Heart left ventricle (tissue), 16 donors: ENCODE measurements around the gene SMAD7. TPM values are rescaled to one million over a fixed set of nuclear protein-coding genes. Genes with fewer than 3 reads are reported as not detected.
A peak's percentile ranks its signal among the peaks of the same experiment; 100 is the strongest.

ENCODE experiments used
- ATAC-seq, 4 donors: fragments of 200-7000 bp; cut with Tn5 transposase; one replicate each; pipeline ENCODE4 v1.9.1; 2020 to 2022; ENCODE audit warnings: moderate library complexity in 4 of 4, mild to moderate bottlenecking in 3 of 4, moderate number of reproducible peaks in 1 of 4
- DNase-seq, 5 donors: peaks; one replicate each; pipeline ENCODE4 v3.0.0-alpha.2; 2020
- H3K27ac ChIP-seq, 12 donors: fragments of 200-600 bp; sonication (generic) in 4 of 12; one replicate each; pipeline versions ENCODE4 v1.5.0 to v1.8.0; 2016 to 2022; ENCODE audit warnings: mild to moderate bottlenecking in 2 of 12
- H3K27me3 ChIP-seq, 9 donors: fragments of 200-600 bp; sonication (generic) in 2 of 9; one replicate each; pipeline versions ENCODE4 v1.5.1 to v1.8.0; 2016 to 2022; ENCODE audit warnings: mild to moderate bottlenecking in 3 of 9
- H3K36me3 ChIP-seq, 9 donors: fragments of 200-600 bp; sonication (generic) in 2 of 9; one replicate each; pipeline versions ENCODE4 v1.5.0 to v1.8.0; 2018 to 2022; ENCODE audit warnings: mild to moderate bottlenecking in 2 of 9
- H3K4me1 ChIP-seq, 12 donors: fragments of 200-600 bp; sonication (generic) in 4 of 12; one replicate each; pipeline versions ENCODE4 v1.5.0 to v1.8.0; 2016 to 2022; ENCODE audit warnings: mild to moderate bottlenecking in 3 of 12
- H3K4me3 ChIP-seq, 12 donors: fragments of 200-600 bp; sonication (generic) in 4 of 12; one replicate each; pipeline versions ENCODE4 v1.5.0 to v1.8.0; 2017 to 2022; ENCODE audit warnings: mild to moderate bottlenecking in 9 of 12, moderate library complexity in 4 of 12
- H3K9me3 ChIP-seq, 12 donors: fragments of 200-600 bp; sonication (generic) in 4 of 12; one replicate each; pipeline versions ENCODE4 v1.5.0 to v1.8.0; 2016 to 2022; ENCODE audit warnings: mild to moderate bottlenecking in 1 of 12
- POLR2A ChIP-seq, 2 donors: fragments of 450-650 bp; IDR thresholded peaks; one replicate each; pipeline ENCODE4 v1.6.1; 2017; ENCODE audit warnings: antibody characterized with exemption in 2 of 2, mild to moderate bottlenecking in 2 of 2, moderate library complexity in 2 of 2
- WGBS, 4 donors: extraction: QIAGEN DNeasy Blood & Tissue Kit in 2 of 4; methylation state at CpG; one replicate each; pipeline versions ENCODE4 v1.1.5 to v1.1.7; 2013 to 2018; 5-methylcytosine and 5-hydroxymethylcytosine counted together
- intact Hi-C, 10 donors: fragments of 100-400 bp; cut with DNase I; formaldehyde crosslinking; loops; one replicate each; pipeline versions ENCODE4 v1.11.1 to v1.14.2; 2022
- polyA plus RNA-seq, 2 donors: library from polyadenylated mRNA; stranded (reverse); fragments of 200-250 nt; gene quantifications; one replicate each; pipeline ENCODE4 v1.2.3, GENCODE V29; 2013
- total RNA-seq, 9 donors: library from RNA; depleted of rRNA in 2 of 9; stranded (reverse); fragments of >200 nt in 2 of 9; fragmentation: NEBNext Ultra II Directional in 3 of 9; extraction: Animal tissue kit (Norgen Biotek cat#: 25700) in 3 of 9; gene quantifications; one replicate each; pipeline versions ENCODE4 v1.1.0 to v1.2.4, GENCODE V29; 2016 to 2023
- TF ChIP-seq, protein P1 (sequence below), 12 donors: fragments of 200-600 bp; sonication (generic) in 4 of 12; IDR thresholded peaks; one replicate each; pipeline versions ENCODE4 v1.5.0 to v1.8.0; 2018 to 2022; ENCODE audit warnings: antibody characterized with exemption in 12 of 12, mild to moderate bottlenecking in 5 of 12
- donor health status: ischemic (EF 13 %, LVEDD 7.1; RV severe dilation, severe dysfunction).
- donor health status: healthy with polysubstance abuse.
- donor health status: DM: no; HTN: yes; CAD: no.
- donor health status: DM: no; HTN: no; CAD: no.
- donor health status: ischemic (EF 25% LVEDD 6.9; RV normal size, moderate dysfunction).
- donor health status: ischemic (EF 25% LVEDD 5.7; RV mildly dilated, moderate dysfunction).
- donor health status: healthy.
- donor health status: DM: yes; HTN: yes; CAD: no.
- donor health status: ischemic (EF 35%, LVEDD 5.7; RV mildly dilated, moderate dysfunction).
- donor health status: nonischemic (EF 11% LVEDD 7.7; RV severe dilation, severe dysfunction).
- donor health status: DM: yes; HTN: yes; CAD: no.
- donor health status: PGD.
- donor health status: ischemic (EF 29% LVEDD 5.4; RV normal size, mild dysfunction).
- donor health status: nonischemic (EF 23%, LVEDD 6.1; RV moderate dilation, normal function).

SMAD7 gene
- total and polyA plus RNA-seq, 11 donors = 9.1 to 32.0 (median 19.9) TPM

DNA sequence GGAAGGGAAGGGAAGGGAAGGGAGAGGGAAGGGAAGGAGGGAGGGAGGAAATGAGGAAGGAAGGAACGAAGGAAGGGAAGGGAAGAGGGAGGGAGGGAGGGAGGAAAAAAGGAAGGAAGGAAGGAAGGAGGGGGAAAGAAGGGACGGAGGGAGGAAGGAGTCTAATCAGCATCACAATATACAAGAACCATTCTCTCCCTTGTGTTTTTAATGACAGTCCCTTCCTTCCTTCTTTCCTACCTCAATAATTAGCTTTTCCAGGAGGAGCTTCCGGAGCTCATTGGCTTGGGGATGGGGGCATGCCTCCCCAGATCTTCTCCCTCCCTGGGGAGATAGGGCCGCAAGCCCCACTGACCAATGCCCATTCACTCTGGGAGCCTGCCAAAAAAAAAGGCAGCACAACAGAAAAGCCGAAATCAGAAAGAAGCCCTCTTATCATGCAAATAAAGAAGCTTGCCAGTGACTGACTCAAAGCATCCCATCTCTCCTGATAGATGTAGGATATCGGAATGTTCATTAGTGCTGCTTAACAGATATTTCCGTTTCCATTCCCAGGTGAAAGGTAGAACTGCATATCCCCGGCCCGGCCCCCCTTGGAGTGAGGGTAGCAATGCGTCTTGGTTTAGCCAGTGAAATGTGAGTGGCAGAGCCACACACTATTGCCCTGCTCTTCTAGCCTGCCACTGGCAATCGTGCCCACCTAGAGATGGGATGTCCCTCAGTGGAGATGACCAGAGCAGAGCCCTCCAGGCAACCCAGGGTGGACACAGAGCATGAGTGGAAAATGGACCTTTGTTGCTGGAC, 17.8 kb upstream of the SMAD7 start:
- Histone ChIP-seq H3K4me1 (no peaks in the 10 kb centered on the region), H3K4me3 (no peak overlapping the region), H3K27me3 (no peaks in the 10 kb centered on the region), H3K9me3 (no peaks in the 10 kb centered on the region), H3K36me3 (no peaks in the 10 kb centered on the region), H3K27ac (no peak overlapping the region)
- DNase-seq (no peak), ATAC-seq (no peak)
- no peak for TF ChIP-seq POLR2A (IDR thresholded peaks at IDR 0.05)
- TF ChIP-seq, protein P1, sequence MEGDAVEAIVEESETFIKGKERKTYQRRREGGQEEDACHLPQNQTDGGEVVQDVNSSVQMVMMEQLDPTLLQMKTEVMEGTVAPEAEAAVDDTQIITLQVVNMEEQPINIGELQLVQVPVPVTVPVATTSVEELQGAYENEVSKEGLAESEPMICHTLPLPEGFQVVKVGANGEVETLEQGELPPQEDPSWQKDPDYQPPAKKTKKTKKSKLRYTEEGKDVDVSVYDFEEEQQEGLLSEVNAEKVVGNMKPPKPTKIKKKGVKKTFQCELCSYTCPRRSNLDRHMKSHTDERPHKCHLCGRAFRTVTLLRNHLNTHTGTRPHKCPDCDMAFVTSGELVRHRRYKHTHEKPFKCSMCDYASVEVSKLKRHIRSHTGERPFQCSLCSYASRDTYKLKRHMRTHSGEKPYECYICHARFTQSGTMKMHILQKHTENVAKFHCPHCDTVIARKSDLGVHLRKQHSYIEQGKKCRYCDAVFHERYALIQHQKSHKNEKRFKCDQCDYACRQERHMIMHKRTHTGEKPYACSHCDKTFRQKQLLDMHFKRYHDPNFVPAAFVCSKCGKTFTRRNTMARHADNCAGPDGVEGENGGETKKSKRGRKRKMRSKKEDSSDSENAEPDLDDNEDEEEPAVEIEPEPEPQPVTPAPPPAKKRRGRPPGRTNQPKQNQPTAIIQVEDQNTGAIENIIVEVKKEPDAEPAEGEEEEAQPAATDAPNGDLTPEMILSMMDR (IDR thresholded peaks at IDR 0.05) = no peak
- intact Hi-C loops = no loop called here
- 78 to 85% (median 78%) methylated on average over 11 of the region's 11 CpGs for WGBS, 4 donors

DNA sequence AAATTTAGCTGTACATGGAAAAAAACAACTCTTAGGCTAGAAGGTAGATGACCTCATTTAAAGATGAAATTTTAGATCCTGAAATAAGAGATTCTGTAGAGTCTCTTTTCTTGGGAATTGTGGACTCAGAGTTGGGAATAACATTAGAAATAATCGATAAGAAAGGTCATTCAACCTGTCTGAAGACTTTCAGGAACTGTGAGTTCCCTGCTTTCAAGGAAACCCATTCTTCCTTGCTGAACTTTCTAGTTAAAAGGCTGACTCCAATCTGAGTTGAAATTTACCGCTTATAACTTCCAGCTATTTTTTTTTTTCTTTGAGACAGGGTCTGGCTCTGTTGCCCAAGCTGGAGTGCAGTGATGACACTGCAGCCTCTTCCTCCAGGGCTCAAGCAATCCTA, 16.8 kb upstream of the SMAD7 start:
- intact Hi-C loops = no loop called here

GRCh38 chr18:48966523-48966922, 15.8 kb upstream of the SMAD7 start:
- H3K4me3 ChIP-seq = no peak overlapping the region
- DNase-seq (no peak), ATAC-seq (no peak)
- intact Hi-C loops = no loop called here
- H3K36me3 ChIP-seq = no peaks in the 10 kb centered on the region
- no peak for TF ChIP-seq POLR2A (IDR thresholded peaks at IDR 0.05)
- TF ChIP-seq, protein P1 (IDR thresholded peaks at IDR 0.05) = no peak
- H3K27me3 ChIP-seq = no peaks in the 10 kb centered on the region
- H3K9me3 ChIP-seq = no peaks in the 10 kb centered on the region
- 94 to 100% (median 96%) methylated on average over 1 of the region's 1 CpG for WGBS, 4 donors
- no peaks in the 10 kb centered on the region for H3K4me1 ChIP-seq
- H3K27ac ChIP-seq = no peak overlapping the region

More for the DNA sequence above, 16.8 kb upstream of the SMAD7 start:
- DNase-seq (no peak), ATAC-seq (no peak)
- H3K9me3 ChIP-seq = no peaks in the 10 kb centered on the region
- no peak overlapping the region for H3K4me3 ChIP-seq
- TF ChIP-seq POLR2A (IDR thresholded peaks at IDR 0.05) = no peak
- TF ChIP-seq, protein P1 (IDR thresholded peaks at IDR 0.05) = no peak
- no peak overlapping the region for H3K27ac ChIP-seq
- WGBS, 4 donors = 83 to 94% (median 89%) methylated on average over 2 of the region's 2 CpGs
- no peaks in the 10 kb centered on the region for H3K36me3 ChIP-seq
- no peaks in the 10 kb centered on the region for H3K4me1 ChIP-seq
- no peaks in the 10 kb centered on the region for H3K27me3 ChIP-seq

DNA sequence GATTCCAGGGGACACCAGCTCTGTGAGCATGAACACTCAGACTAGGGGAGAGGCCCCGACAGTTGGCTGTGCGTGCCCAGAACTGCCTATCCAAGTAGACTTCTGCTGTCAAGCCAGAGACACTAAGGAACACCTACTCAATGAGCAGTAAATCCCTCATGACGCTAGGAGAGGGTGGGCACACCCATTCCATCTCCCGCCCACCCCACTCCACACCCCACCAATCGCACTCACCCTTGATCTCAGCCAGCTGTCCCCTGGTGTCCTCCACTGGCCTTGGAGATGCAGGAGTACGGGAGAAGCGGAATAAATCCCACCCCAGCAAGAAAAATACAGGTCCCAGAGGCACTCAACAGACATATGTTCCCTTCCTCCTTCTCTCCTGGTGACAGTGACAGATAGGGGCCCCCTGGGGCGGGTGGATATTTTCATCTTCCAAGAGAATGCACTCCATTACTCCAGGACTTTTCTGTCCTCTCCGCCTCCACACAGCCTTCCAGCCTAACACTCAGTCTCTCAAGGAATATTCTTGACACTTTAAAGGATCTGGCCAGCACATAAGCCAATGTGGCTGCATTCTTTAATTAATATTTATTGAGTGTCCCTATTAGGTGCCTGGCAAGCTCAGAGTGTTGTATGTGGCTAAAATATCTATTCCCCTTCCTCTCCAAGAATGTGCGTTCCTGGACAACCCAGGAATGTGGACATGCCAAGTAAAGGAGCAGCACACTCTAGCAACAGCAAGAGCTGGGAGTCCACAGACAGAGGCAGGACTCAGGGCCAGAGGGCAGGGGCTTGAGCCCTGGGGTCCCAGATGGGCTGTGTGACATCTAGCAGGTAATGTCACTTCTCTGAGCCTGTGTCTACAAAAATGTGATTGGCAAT, 13.1 kb upstream of the SMAD7 start:
- Histone ChIP-seq H3K9me3 (no peaks in the 10 kb centered on the region), H3K36me3 (no peaks in the 10 kb centered on the region), H3K4me1 (peaks cover 0 to 8% (median 0%) of the 10 kb centered on the region in 12 donors), H3K27ac (peak overlapping the region in 1 of 12 donors; percentile 11), H3K27me3 (no peaks in the 10 kb centered on the region), H3K4me3 (no peak overlapping the region)
- WGBS, 4 donors = 74 to 81% (median 75%) methylated on average over 8 to 10 of the region's 10 CpGs
- DNase-seq (no peak), ATAC-seq (peak; percentile 16 to 46 (median 32))
- intact Hi-C loops = no loop called here
- no peak for TF ChIP-seq POLR2A (IDR thresholded peaks at IDR 0.05)
- TF ChIP-seq, protein P1 (IDR thresholded peaks at IDR 0.05) = no peak
